ENCODE data around the gene EVC2. TPM values are rescaled to one million over a fixed set of nuclear protein-coding genes. Genes with fewer than 3 reads are reported as not detected.

EVC2 gene
- total and polyA plus RNA-seq, 2 experiments from 2014 or later, result 4.3 to 8.1 TPM

DNA sequence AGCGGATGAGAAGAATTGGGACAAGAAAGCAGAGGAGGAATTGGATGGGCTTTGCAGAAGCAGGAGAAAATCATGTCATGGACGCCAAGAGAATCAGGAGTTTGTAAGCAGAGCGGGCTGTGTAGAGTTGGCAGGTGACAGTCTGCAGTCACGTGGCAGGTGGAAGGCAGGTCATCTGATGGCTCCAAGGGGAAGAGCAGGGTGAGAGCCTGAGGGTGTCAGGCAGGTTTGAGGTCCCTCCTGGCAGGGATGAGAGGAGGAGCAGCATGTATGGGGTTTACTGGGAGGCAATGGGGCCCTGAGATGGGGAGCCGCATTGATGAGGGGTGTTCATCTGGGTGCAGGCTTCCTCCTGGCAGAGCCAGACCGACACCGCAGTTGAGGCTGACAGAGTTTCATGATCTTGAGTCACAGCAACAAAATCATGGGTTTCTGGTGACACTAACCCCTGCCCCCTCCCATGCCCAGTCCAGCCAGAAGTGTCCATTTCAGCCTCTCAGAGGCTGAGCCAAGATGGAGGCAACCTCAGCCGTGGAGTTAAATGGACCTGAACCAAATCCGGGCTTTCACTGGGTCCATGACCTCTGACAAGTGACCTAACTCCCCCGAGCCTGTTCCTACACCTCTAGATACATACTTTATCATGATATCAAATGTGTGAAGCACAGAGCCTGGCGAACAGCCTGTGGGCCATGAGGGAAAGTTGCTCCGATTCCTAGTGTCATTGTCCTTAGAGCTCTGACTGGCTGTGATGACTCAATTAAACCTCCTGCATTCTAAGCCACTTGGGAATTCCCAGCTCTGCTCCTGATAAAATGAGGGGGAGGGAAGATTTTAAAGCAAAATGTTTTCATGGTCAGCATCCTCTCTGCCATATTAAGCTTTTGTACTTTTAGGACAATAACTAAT is 38.7 kb upstream of the EVC2 start:
- in situ Hi-C loops (cut with MboI), result no loop called here
- Histone ChIP-seq H3K4me1 (ENCODE audit: insufficient read depth) (peaks cover 35% of the 10 kb centered on the region), H3K4me3 (peak overlapping the region; percentile 55)

GRCh38 chr4:5746250-5746649 is 37.9 kb upstream of the EVC2 start:
- H3K9me3 ChIP-seq (ENCODE audit: low read depth), result no peaks in the 10 kb centered on the region
- peaks cover 49% of the 10 kb centered on the region for H3K36me3 ChIP-seq (ENCODE audit: low read depth)
- no peak overlapping the region for H2AFZ ChIP-seq
- DNase-seq, result no peak
- TF ChIP-seq EZH2 (IDR thresholded peaks at IDR 0.05; ENCODE audit: insufficient read depth, poor library complexity, severe bottlenecking), result no peak
- TF ChIP-seq EZH2phosphoT487 (IDR thresholded peaks at IDR 0.05; ENCODE audit: insufficient read depth, low read depth), result no peak
- H3K27ac ChIP-seq, result no peak overlapping the region; the same call in 1 of the 2 replicates
- in situ Hi-C loops (cut with MboI), result no loop called here
- no peaks in the 10 kb centered on the region for H3K27me3 ChIP-seq (replicated peaks; ENCODE audit: insufficient read depth)
- H3K79me2 ChIP-seq (ENCODE audit: insufficient read depth), result no peaks in the 10 kb centered on the region
- H3K4me1 ChIP-seq (ENCODE audit: insufficient read depth), result peaks cover 32% of the 10 kb centered on the region
- H4K20me1 ChIP-seq (ENCODE audit: insufficient read depth), result no peaks in the 10 kb centered on the region
- WGBS, 2 experiments (ENCODE audit: low coverage in 1 of 2, low lambda C conversion rate in 2 of 2, missing lambda C conversion rate in 2 of 2), result 98% methylated on average over 5 of the region's 5 CpGs
- no peak overlapping the region for H3K9ac ChIP-seq
- H3K4me2 ChIP-seq (ENCODE audit: unreplicated experiment), result no peak overlapping the region
- no peak overlapping the region for H3K4me3 ChIP-seq
- no peaks in the 10 kb centered on the region for H3K9me2 ChIP-seq (ENCODE audit: insufficient read depth)
- H3F3A ChIP-seq (ENCODE audit: insufficient read depth), result peaks cover 54% of the 10 kb centered on the region

More for the DNA sequence above, 38.7 kb upstream of the EVC2 start:
- Histone ChIP-seq H3K9me3 (ENCODE audit: low read depth) (no peaks in the 10 kb centered on the region), H3K4me2 (ENCODE audit: unreplicated experiment) (peak overlapping the region; percentile 65), H4K20me1 (ENCODE audit: insufficient read depth) (no peaks in the 10 kb centered on the region), H2AFZ (no peak overlapping the region; the same call in 1 of the 2 replicates), H3K36me3 (ENCODE audit: low read depth) (peaks cover 41% of the 10 kb centered on the region), H3K27ac (peak overlapping the region; percentile 94), H3K9me2 (ENCODE audit: insufficient read depth) (no peaks in the 10 kb centered on the region), H3K27me3 (replicated peaks; ENCODE audit: insufficient read depth) (no peaks in the 10 kb centered on the region), H3F3A (ENCODE audit: insufficient read depth) (peaks cover 57% of the 10 kb centered on the region), H3K79me2 (ENCODE audit: insufficient read depth) (no peaks in the 10 kb centered on the region), H3K9ac (peak overlapping the region; percentile 69)
- 63 to 67% methylated on average over 11 to 12 of the region's 12 CpGs for WGBS, 2 experiments (ENCODE audit: low coverage in 1 of 2, low lambda C conversion rate in 2 of 2, missing lambda C conversion rate in 2 of 2)
- peak; percentile 82 for DNase-seq
- TF ChIP-seq EZH2 (IDR thresholded peaks at IDR 0.05; ENCODE audit: insufficient read depth, poor library complexity, severe bottlenecking), result no peak
- TF ChIP-seq EZH2phosphoT487 (IDR thresholded peaks at IDR 0.05; ENCODE audit: insufficient read depth, low read depth), result no peak

- TF ChIP-seq EZH2 (IDR thresholded peaks at IDR 0.05; ENCODE audit: insufficient read depth, poor library complexity, severe bottlenecking), result no peak
- no peak for TF ChIP-seq EZH2phosphoT487 (IDR thresholded peaks at IDR 0.05; ENCODE audit: insufficient read depth, low read depth)
- no peak overlapping the region for H3K4me2 ChIP-seq (ENCODE audit: unreplicated experiment)
- peaks cover 58% of the 10 kb centered on the region for H3K36me3 ChIP-seq (ENCODE audit: low read depth)
- H3K4me3 ChIP-seq, result no peak overlapping the region
- H3F3A ChIP-seq (ENCODE audit: insufficient read depth), result peaks cover 35% of the 10 kb centered on the region
- in situ Hi-C loops (cut with MboI), result no loop called here
- no peak for DNase-seq
- H2AFZ ChIP-seq, result no peak overlapping the region
- H3K79me2 ChIP-seq (ENCODE audit: insufficient read depth), result 0 out of 2 replicates have a peak, but pooled peaks cover 9% of the 10 kb centered on the region
- 94 to 99% methylated on average over 2 of the region's 2 CpGs for WGBS, 2 experiments (ENCODE audit: low coverage in 1 of 2, low lambda C conversion rate in 2 of 2, missing lambda C conversion rate in 2 of 2)
- no peak overlapping the region for H3K27ac ChIP-seq
- peaks cover 14% of the 10 kb centered on the region for H3K4me1 ChIP-seq (ENCODE audit: insufficient read depth)
- H3K9ac ChIP-seq, result no peak overlapping the region
- H3K27me3 ChIP-seq (replicated peaks; ENCODE audit: insufficient read depth), result no peaks in the 10 kb centered on the region
- H4K20me1 ChIP-seq (ENCODE audit: insufficient read depth), result no peaks in the 10 kb centered on the region
- H3K9me2 ChIP-seq (ENCODE audit: insufficient read depth), result no peaks in the 10 kb centered on the region
- H3K9me3 ChIP-seq (ENCODE audit: low read depth), result no peaks in the 10 kb centered on the region
Observed at GRCh38 chr4:5742968-5743367, 34.6 kb upstream of the EVC2 start.

- no peaks in the 10 kb centered on the region for H3K9me2 ChIP-seq (ENCODE audit: insufficient read depth)
- 0 out of 2 replicates have a peak, but pooled peaks cover 9% of the 10 kb centered on the region for H3K79me2 ChIP-seq (ENCODE audit: insufficient read depth)
- H3K27ac ChIP-seq, result no peak overlapping the region
- H3K4me1 ChIP-seq (ENCODE audit: insufficient read depth), result peaks cover 8% of the 10 kb centered on the region
- H3K9ac ChIP-seq, result no peak overlapping the region
- H3K4me2 ChIP-seq (ENCODE audit: unreplicated experiment), result no peak overlapping the region
- H3K9me3 ChIP-seq (ENCODE audit: low read depth), result no peaks in the 10 kb centered on the region
- no peak overlapping the region for H3K4me3 ChIP-seq
- H3K36me3 ChIP-seq (ENCODE audit: low read depth), result peaks cover 58% of the 10 kb centered on the region
- no peaks in the 10 kb centered on the region for H4K20me1 ChIP-seq (ENCODE audit: insufficient read depth)
- in situ Hi-C loops (cut with MboI), result no loop called here
- H3F3A ChIP-seq (ENCODE audit: insufficient read depth), result peaks cover 30% of the 10 kb centered on the region
- WGBS, 2 experiments (ENCODE audit: low coverage in 1 of 2, low lambda C conversion rate in 2 of 2, missing lambda C conversion rate in 2 of 2), result 98% methylated on average over 2 of the region's 2 CpGs
- H3K27me3 ChIP-seq (replicated peaks; ENCODE audit: insufficient read depth), result no peaks in the 10 kb centered on the region
- no peak for DNase-seq
- TF ChIP-seq EZH2phosphoT487 (IDR thresholded peaks at IDR 0.05; ENCODE audit: insufficient read depth, low read depth) (no peak), EZH2 (IDR thresholded peaks at IDR 0.05; ENCODE audit: insufficient read depth, poor library complexity, severe bottlenecking) (no peak)
- H2AFZ ChIP-seq, result no peak overlapping the region
Observed at GRCh38 chr4:5742388-5742787, 34.0 kb upstream of the EVC2 start.

All from GM23248 (cell line).